ENCODE results near the gene PARP11. TPM values are rescaled to one million over a fixed set of nuclear protein-coding genes. Genes with fewer than 3 reads are reported as not detected.
A peak's percentile ranks its signal among the peaks of the same experiment; 100 is the strongest.

PARP11 gene
- total RNA-seq, result 10 to 100 TPM; 19.7 to 22.3 TPM

- POLR2A ChIA-PET, result interaction anchor here (1.5 kb wide), 1 partner anchor 403 kb away, joined by 3 read pairs; no protein-coding TSS in a partner anchor
- Mint-ChIP-seq H3K27ac (peak within 1 kb of the TSS; percentile 95), H3K36me3 (ENCODE audit: low read depth) (peaks cover 15% of the 10 kb centered on the region), H3K4me1 (ENCODE audit: low read depth) (peaks cover 37% of the 10 kb centered on the region), H3K27me3 (no peaks in the 10 kb centered on the region), H3K9me3 (peaks cover 7% of the 10 kb centered on the region), H3K4me3 (peak within 1 kb of the TSS; percentile 93)
- intact Hi-C loops (cut with micrococcal nuclease), result loop anchor here (5.0 kb wide), 1 partner anchor 399 kb away; the partner anchor contains the start of gene CCND2
- DNase-seq (peak; percentile 99), ATAC-seq (peak; percentile 96)
- TF ChIP-seq, protein P1, sequence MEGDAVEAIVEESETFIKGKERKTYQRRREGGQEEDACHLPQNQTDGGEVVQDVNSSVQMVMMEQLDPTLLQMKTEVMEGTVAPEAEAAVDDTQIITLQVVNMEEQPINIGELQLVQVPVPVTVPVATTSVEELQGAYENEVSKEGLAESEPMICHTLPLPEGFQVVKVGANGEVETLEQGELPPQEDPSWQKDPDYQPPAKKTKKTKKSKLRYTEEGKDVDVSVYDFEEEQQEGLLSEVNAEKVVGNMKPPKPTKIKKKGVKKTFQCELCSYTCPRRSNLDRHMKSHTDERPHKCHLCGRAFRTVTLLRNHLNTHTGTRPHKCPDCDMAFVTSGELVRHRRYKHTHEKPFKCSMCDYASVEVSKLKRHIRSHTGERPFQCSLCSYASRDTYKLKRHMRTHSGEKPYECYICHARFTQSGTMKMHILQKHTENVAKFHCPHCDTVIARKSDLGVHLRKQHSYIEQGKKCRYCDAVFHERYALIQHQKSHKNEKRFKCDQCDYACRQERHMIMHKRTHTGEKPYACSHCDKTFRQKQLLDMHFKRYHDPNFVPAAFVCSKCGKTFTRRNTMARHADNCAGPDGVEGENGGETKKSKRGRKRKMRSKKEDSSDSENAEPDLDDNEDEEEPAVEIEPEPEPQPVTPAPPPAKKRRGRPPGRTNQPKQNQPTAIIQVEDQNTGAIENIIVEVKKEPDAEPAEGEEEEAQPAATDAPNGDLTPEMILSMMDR (IDR thresholded peaks at IDR 0.05), result no peak
- CTCF ChIA-PET, result interaction anchor here (1.1 to 1.6 kb wide), 4 partner anchors 10 to 404 kb away, joined by 3 to 12 read pairs (median 5); no protein-coding TSS in a partner anchor
Measured at GRCh38 chr12:3872800-3873636, at the start of gene PARP11. TSS of gene PARP11 (minus strand) at chr12:3873399. CDS start at chr12:3873229, 170 bp downstream.

GRCh38 chr12:3922033-3922432 is 48.8 kb upstream of the PARP11 start:
- TF ChIP-seq, protein P1 (IDR thresholded peaks at IDR 0.05), result no peak
- no peak overlapping the region for H3K27ac Mint-ChIP-seq
- no peaks in the 10 kb centered on the region for H3K36me3 Mint-ChIP-seq (ENCODE audit: low read depth)
- ChIA-PET POLR2A (no interaction called here), CTCF (interaction anchor here (1.0 to 1.7 kb wide), 2 partner anchors 36 to 355 kb away, joined by 3 read pairs; no protein-coding TSS in a partner anchor)
- intact Hi-C loops (cut with micrococcal nuclease), result no loop called here
- peaks cover 22% of the 10 kb centered on the region for H3K4me1 Mint-ChIP-seq (ENCODE audit: low read depth)
- ATAC-seq (no peak), DNase-seq (no peak)
- no peaks in the 10 kb centered on the region for H3K27me3 Mint-ChIP-seq
- no peak overlapping the region for H3K4me3 Mint-ChIP-seq
- no peaks in the 10 kb centered on the region for H3K9me3 Mint-ChIP-seq

DNA sequence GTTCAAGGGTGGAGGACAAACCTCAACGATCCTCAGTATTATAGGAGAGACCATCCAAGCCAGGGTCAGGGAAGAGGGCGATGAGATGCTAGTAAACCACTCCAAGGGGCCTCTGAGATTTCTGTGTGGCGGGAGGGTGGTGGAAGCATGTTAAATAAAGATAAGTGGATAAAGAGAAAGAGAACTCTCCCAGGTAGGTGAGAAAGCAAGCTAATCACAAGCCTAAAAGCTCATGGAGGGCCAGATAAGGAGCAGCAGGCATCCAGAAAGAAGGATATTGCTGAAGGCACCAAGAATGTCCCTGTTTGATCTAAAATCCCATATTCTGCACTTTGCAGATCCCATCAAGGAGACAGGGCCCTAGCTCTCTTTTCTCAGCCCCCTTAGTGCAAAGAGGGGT is 48.3 kb upstream of the PARP11 start:
- Mint-ChIP-seq H3K27ac (no peak overlapping the region), H3K36me3 (ENCODE audit: low read depth) (no peaks in the 10 kb centered on the region), H3K4me1 (ENCODE audit: low read depth) (peaks cover 22% of the 10 kb centered on the region), H3K4me3 (no peak overlapping the region), H3K27me3 (no peaks in the 10 kb centered on the region), H3K9me3 (no peaks in the 10 kb centered on the region)
- ATAC-seq (no peak), DNase-seq (no peak)
- TF ChIP-seq, protein P1 (IDR thresholded peaks at IDR 0.05), result no peak
- ChIA-PET POLR2A (no interaction called here), CTCF (interaction anchor here (1.0 kb wide), 1 partner anchor 36 kb away, joined by 3 read pairs; no protein-coding TSS in a partner anchor)
- intact Hi-C loops (cut with micrococcal nuclease), result no loop called here

- CTCF ChIA-PET, result interaction anchor here (1.0 kb wide), 1 partner anchor 35 kb away, joined by 3 read pairs; no protein-coding TSS in a partner anchor
- TF ChIP-seq, protein P1 (IDR thresholded peaks at IDR 0.05), result no peak
- H3K36me3 Mint-ChIP-seq (ENCODE audit: low read depth), result no peaks in the 10 kb centered on the region
Measured at GRCh38 chr12:3921151-3921471, 47.9 kb upstream of the PARP11 start.

More at GRCh38 chr12:3921151-3921471, 47.9 kb upstream of the PARP11 start:
- Mint-ChIP-seq H3K4me3 (no peak overlapping the region), H3K9me3 (no peaks in the 10 kb centered on the region), H3K4me1 (ENCODE audit: low read depth) (peaks cover 21% of the 10 kb centered on the region), H3K27ac (no peak overlapping the region), H3K27me3 (no peaks in the 10 kb centered on the region)
- POLR2A ChIA-PET, result no interaction called here
- ATAC-seq, result no peak
- no peak for DNase-seq
- intact Hi-C loops (cut with micrococcal nuclease), result no loop called here
